BLaER1 (cell line): ENCODE results near the gene KIAA0930.

Experiments
- H3K27ac ChIP-seq: shearing (Covaris generic); formaldehyde crosslinking; 2 replicates; pipeline ENCODE4 v1.8.1; 2022
- H3K27me3 ChIP-seq: shearing (Covaris generic); formaldehyde crosslinking; 2 replicates; pipeline ENCODE4 v1.8.1; 2022
- H3K36me3 ChIP-seq: shearing (Covaris generic); formaldehyde crosslinking; 2 replicates; pipeline ENCODE4 v1.8.1; 2022
- H3K4me1 ChIP-seq: shearing (Covaris generic); formaldehyde crosslinking; 2 replicates; pipeline ENCODE4 v1.8.1; 2022
- H3K4me2 ChIP-seq: shearing (Covaris generic); formaldehyde crosslinking; 2 replicates; pipeline ENCODE4 v1.8.1; 2022
- H3K4me3 ChIP-seq: shearing (Covaris generic); formaldehyde crosslinking; 2 replicates; pipeline ENCODE4 v1.8.1; 2022
- H3K9ac ChIP-seq: shearing (Covaris generic); formaldehyde crosslinking; 2 replicates; pipeline ENCODE4 v1.8.1; 2022
- H3K9me3 ChIP-seq: shearing (Covaris generic); formaldehyde crosslinking; 2 replicates; pipeline ENCODE4 v1.8.1; 2022
- H4K20me1 ChIP-seq: shearing (Covaris generic); formaldehyde crosslinking; 2 replicates; pipeline ENCODE4 v1.8.1; 2022
- Cebpa-rat ChIP-seq: shearing (Covaris generic); IDR thresholded peaks from 2 replicates; pipeline ENCODE4 v1.8.1; 2022

The KIAA0930 gene

GRCh38 chr22:45185718-45186514 lies 54.8 kb downstream of the KIAA0930 start:
- TF ChIP-seq Cebpa-rat = no peak
- Histone ChIP-seq H3K27ac (no peak overlapping the region), H3K9me3 (no peaks in the 10 kb centered on the region), H4K20me1 (peaks cover 86% of the 10 kb centered on the region), H3K4me1 (peaks cover 7% of the 10 kb centered on the region; the same call in 1 of the 2 replicates), H3K4me2 (no peak overlapping the region), H3K9ac (no peak overlapping the region), H3K27me3 (no peaks in the 10 kb centered on the region), H3K36me3 (peaks cover 83% of the 10 kb centered on the region), H3K4me3 (no peak overlapping the region)

GRCh38 chr22:45183974-45184373 lies 56.7 kb downstream of the KIAA0930 start:
- H3K27ac ChIP-seq = 0 out of 2 replicates have a peak overlapping the region, but pooled peaks have one; percentile 9
- peaks cover 91% of the 10 kb centered on the region for H3K36me3 ChIP-seq
- H3K4me3 ChIP-seq = no peak overlapping the region
- peaks cover 7% of the 10 kb centered on the region; the same call in 1 of the 2 replicates for H3K4me1 ChIP-seq
- TF ChIP-seq Cebpa-rat = no peak
- peaks cover 94% of the 10 kb centered on the region for H4K20me1 ChIP-seq
- no peak overlapping the region for H3K4me2 ChIP-seq
- no peaks in the 10 kb centered on the region for H3K27me3 ChIP-seq
- no peaks in the 10 kb centered on the region for H3K9me3 ChIP-seq
- H3K9ac ChIP-seq = no peak overlapping the region

GRCh38 chr22:45181766-45182165 lies 58.9 kb downstream of the KIAA0930 start:
- no peak overlapping the region for H3K4me2 ChIP-seq
- peaks cover 95% of the 10 kb centered on the region for H3K36me3 ChIP-seq
- H4K20me1 ChIP-seq = peaks cover 93% of the 10 kb centered on the region
- H3K9ac ChIP-seq = no peak overlapping the region
- no peak overlapping the region for H3K27ac ChIP-seq
- H3K4me3 ChIP-seq = no peak overlapping the region
- no peaks in the 10 kb centered on the region for H3K27me3 ChIP-seq
- H3K9me3 ChIP-seq = no peaks in the 10 kb centered on the region
- no peak for TF ChIP-seq Cebpa-rat
- peaks cover 7% of the 10 kb centered on the region; the same call in 1 of the 2 replicates for H3K4me1 ChIP-seq

- H3K27me3 ChIP-seq = no peaks in the 10 kb centered on the region
- H3K4me2 ChIP-seq = no peak overlapping the region
- H4K20me1 ChIP-seq = peaks cover 93% of the 10 kb centered on the region
- H3K9me3 ChIP-seq = no peaks in the 10 kb centered on the region
- H3K4me3 ChIP-seq = no peak overlapping the region
- H3K36me3 ChIP-seq = peaks cover 98% of the 10 kb centered on the region
- H3K9ac ChIP-seq = no peak overlapping the region
- H3K27ac ChIP-seq = no peak overlapping the region
- peaks cover 7% of the 10 kb centered on the region; the same call in 1 of the 2 replicates for H3K4me1 ChIP-seq
- no peak for TF ChIP-seq Cebpa-rat
Observed at GRCh38 chr22:45181240-45181639, 59.5 kb downstream of the KIAA0930 start.

GRCh38 chr22:45180146-45180679 lies 60.5 kb downstream of the KIAA0930 start:
- Histone ChIP-seq H4K20me1 (peaks cover 93% of the 10 kb centered on the region), H3K27ac (no peak overlapping the region), H3K4me3 (no peak overlapping the region), H3K9ac (no peak overlapping the region), H3K4me1 (no peaks in the 10 kb centered on the region), H3K4me2 (no peak overlapping the region), H3K36me3 (peaks cover 98% of the 10 kb centered on the region), H3K27me3 (no peaks in the 10 kb centered on the region), H3K9me3 (no peaks in the 10 kb centered on the region)
- TF ChIP-seq Cebpa-rat = peak; percentile 42

GRCh38 chr22:45179276-45180049 lies 61.2 kb downstream of the KIAA0930 start:
- no peaks in the 10 kb centered on the region for H3K27me3 ChIP-seq
- H3K9ac ChIP-seq = no peak overlapping the region
- H4K20me1 ChIP-seq = peaks cover 93% of the 10 kb centered on the region
- H3K9me3 ChIP-seq = no peaks in the 10 kb centered on the region
- no peak overlapping the region for H3K27ac ChIP-seq
- H3K4me2 ChIP-seq = no peak overlapping the region
- peaks cover 98% of the 10 kb centered on the region for H3K36me3 ChIP-seq
- no peak overlapping the region for H3K4me3 ChIP-seq
- TF ChIP-seq Cebpa-rat = no peak
- no peaks in the 10 kb centered on the region for H3K4me1 ChIP-seq

GRCh38 chr22:45172881-45173585 lies 67.7 kb downstream of the KIAA0930 start:
- Histone ChIP-seq H3K4me2 (no peak overlapping the region), H3K9me3 (no peaks in the 10 kb centered on the region), H3K36me3 (peaks cover 100% of the 10 kb centered on the region), H4K20me1 (peaks cover 97% of the 10 kb centered on the region), H3K27ac (no peak overlapping the region), H3K9ac (no peak overlapping the region), H3K4me3 (no peak overlapping the region), H3K4me1 (no peaks in the 10 kb centered on the region), H3K27me3 (no peaks in the 10 kb centered on the region)
- TF ChIP-seq Cebpa-rat = no peak

GRCh38 chr22:45171830-45172229 lies 68.9 kb downstream of the KIAA0930 start:
- no peak overlapping the region for H3K4me2 ChIP-seq
- H3K27me3 ChIP-seq = no peaks in the 10 kb centered on the region
- no peak overlapping the region for H3K4me3 ChIP-seq
- peaks cover 100% of the 10 kb centered on the region for H3K36me3 ChIP-seq
- H4K20me1 ChIP-seq = peaks cover 97% of the 10 kb centered on the region
- no peak overlapping the region for H3K27ac ChIP-seq
- no peak for TF ChIP-seq Cebpa-rat
- no peaks in the 10 kb centered on the region for H3K9me3 ChIP-seq
- no peak overlapping the region for H3K9ac ChIP-seq
- no peaks in the 10 kb centered on the region for H3K4me1 ChIP-seq

GRCh38 chr22:45169591-45170466 lies 70.9 kb downstream of the KIAA0930 start:
- H3K4me3 ChIP-seq = no peak overlapping the region
- H3K9ac ChIP-seq = no peak overlapping the region
- no peak overlapping the region for H3K4me2 ChIP-seq
- no peaks in the 10 kb centered on the region for H3K27me3 ChIP-seq
- peaks cover 91% of the 10 kb centered on the region for H3K36me3 ChIP-seq
- TF ChIP-seq Cebpa-rat = no peak
- peaks cover 17% of the 10 kb centered on the region for H3K4me1 ChIP-seq
- H3K27ac ChIP-seq = no peak overlapping the region
- peaks cover 97% of the 10 kb centered on the region for H4K20me1 ChIP-seq
- no peaks in the 10 kb centered on the region for H3K9me3 ChIP-seq
